Measurements from ENCODE around the gene CRAMP1. TPM values are rescaled to one million over a fixed set of nuclear protein-coding genes. Genes with fewer than 3 reads are reported as not detected.

The CRAMP1 gene
- polyA plus RNA-seq, 2 of the 4 experiments (the other 2 are of a cell fraction) = 6.5 to 9.1 TPM

DNA sequence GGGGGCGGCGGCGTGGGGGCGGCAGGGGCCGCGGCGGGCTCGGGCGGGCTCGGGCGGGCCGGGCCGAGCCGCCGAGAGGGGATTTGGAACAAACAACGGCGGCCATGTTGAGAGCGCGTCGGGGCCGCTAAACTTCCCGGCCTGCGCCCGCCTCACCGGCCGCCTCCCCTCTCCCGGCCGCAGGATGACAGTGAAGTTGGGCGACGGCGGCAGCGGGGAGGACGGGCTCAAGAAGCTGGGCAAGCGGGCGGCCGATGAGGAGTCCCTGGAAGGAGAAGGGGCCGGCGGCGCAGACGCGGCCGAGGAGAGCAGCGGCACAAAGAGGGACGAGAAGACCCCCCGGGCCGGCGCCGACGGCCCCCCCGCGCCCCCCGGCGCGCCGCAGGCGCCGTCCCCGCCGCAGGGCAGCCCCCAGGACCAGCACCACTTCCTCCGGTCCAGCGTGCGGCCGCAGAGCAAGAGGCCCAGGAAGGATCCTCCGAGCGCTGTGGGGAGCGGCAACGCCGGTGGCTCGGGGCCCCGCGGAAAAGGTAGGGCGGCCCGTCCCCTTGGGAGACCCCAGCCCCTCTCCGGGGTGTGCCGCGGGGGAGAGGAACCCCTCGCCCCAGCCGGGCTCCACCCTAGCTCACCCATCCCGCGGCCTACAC, 2.4 kb downstream of the CRAMP1 start (continued):
- TF ChIP-seq, protein P1, sequence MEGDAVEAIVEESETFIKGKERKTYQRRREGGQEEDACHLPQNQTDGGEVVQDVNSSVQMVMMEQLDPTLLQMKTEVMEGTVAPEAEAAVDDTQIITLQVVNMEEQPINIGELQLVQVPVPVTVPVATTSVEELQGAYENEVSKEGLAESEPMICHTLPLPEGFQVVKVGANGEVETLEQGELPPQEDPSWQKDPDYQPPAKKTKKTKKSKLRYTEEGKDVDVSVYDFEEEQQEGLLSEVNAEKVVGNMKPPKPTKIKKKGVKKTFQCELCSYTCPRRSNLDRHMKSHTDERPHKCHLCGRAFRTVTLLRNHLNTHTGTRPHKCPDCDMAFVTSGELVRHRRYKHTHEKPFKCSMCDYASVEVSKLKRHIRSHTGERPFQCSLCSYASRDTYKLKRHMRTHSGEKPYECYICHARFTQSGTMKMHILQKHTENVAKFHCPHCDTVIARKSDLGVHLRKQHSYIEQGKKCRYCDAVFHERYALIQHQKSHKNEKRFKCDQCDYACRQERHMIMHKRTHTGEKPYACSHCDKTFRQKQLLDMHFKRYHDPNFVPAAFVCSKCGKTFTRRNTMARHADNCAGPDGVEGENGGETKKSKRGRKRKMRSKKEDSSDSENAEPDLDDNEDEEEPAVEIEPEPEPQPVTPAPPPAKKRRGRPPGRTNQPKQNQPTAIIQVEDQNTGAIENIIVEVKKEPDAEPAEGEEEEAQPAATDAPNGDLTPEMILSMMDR (IDR thresholded peaks at IDR 0.05) = no peak

DNA sequence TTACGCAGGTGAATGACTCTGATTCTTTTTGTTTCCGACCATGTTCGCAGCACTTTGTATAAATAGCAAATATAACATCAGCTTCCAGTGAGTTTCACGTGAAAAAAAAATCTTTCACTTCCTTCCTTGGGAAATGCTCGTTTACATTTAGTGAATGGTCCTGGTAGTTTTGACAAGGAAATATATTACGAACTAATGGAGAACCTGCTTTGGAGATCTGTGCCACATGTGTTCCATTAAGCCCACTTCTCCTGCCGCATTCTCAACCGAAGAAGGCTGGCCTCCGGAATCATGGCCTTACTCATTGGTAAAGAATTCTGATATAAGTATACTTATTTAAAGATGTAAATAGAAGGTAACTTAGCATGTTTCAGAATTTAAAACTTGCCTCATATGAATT, 3.6 kb downstream of the CRAMP1 start:
- POLR2A ChIA-PET = no interaction called here
- DNase-seq (ENCODE audit: low read depth in 1 of 2, low spot score in 1 of 2) = no peak

DNA sequence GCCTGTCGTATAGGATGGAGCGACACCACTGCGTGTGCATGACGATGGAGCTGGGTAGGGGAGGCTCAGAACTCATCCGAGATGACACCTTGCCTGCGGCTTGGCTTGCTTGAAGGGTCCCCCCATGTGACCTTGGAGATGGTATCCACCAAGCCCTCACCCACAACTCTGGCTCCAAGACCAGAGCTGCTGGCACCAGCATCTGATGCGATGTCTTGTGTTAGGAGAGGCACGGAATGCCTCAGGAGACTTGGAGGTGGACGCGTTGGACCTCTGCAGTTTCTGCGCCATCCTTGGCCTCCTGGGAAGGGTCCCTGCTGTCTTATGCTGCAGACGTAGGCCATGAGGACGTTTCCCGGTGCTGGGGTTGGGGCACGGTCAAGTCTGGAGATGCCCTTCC, 7.8 kb downstream of the CRAMP1 start:
- Histone ChIP-seq H3K4me3 (no peak overlapping the region), H3K27ac (no peak overlapping the region), H3K9me3 (no peaks in the 10 kb centered on the region), H3K4me2 (no peak overlapping the region), H3K4me1 (peaks cover 4% of the 10 kb centered on the region; the same call in 1 of the 3 replicates)
- no peak for FAIRE-seq
- POLR2A ChIA-PET = no interaction called here
- no peak for ATAC-seq
- CTCF ChIA-PET = interaction anchor here (0.5 to 1.7 kb wide), 3 partner anchors 72 to 517 kb away, joined by 3 read pairs; partner anchors contain the start of gene MAPK8IP3
- no peak for DNase-seq (ENCODE audit: low read depth in 1 of 2, low spot score in 1 of 2)
- 84% methylated on average over 9 of the region's 15 CpGs for WGBS (ENCODE audit: missing lambda C conversion rate)
- TF ChIP-seq MAZ (IDR thresholded peaks at IDR 0.05; ENCODE audit: borderline replicate concordance, low read depth, low read length) = no peak
- TF ChIP-seq KDM1A (IDR thresholded peaks at IDR 0.05; ENCODE audit: low read depth) = no peak
- TF ChIP-seq ESRRA (IDR thresholded peaks at IDR 0.05; ENCODE audit: borderline replicate concordance, low read length) = no peak
- no peak for TF ChIP-seq HOXB13 (CRISPR knock-in tag; IDR thresholded peaks at IDR 0.05; ENCODE audit: low read depth)
- TF ChIP-seq, protein P2, sequence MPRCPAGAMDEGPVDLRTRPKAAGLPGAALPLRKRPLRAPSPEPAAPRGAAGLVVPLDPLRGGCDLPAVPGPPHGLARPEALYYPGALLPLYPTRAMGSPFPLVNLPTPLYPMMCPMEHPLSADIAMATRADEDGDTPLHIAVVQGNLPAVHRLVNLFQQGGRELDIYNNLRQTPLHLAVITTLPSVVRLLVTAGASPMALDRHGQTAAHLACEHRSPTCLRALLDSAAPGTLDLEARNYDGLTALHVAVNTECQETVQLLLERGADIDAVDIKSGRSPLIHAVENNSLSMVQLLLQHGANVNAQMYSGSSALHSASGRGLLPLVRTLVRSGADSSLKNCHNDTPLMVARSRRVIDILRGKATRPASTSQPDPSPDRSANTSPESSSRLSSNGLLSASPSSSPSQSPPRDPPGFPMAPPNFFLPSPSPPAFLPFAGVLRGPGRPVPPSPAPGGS (IDR thresholded peaks at IDR 0.05) = no peak
- no peak for TF ChIP-seq FOSL2 (IDR thresholded peaks at IDR 0.05)
- TF ChIP-seq FOSL2 (CRISPR knock-in tag; IDR thresholded peaks at IDR 0.05) = no peak
- TF ChIP-seq, protein P3, sequence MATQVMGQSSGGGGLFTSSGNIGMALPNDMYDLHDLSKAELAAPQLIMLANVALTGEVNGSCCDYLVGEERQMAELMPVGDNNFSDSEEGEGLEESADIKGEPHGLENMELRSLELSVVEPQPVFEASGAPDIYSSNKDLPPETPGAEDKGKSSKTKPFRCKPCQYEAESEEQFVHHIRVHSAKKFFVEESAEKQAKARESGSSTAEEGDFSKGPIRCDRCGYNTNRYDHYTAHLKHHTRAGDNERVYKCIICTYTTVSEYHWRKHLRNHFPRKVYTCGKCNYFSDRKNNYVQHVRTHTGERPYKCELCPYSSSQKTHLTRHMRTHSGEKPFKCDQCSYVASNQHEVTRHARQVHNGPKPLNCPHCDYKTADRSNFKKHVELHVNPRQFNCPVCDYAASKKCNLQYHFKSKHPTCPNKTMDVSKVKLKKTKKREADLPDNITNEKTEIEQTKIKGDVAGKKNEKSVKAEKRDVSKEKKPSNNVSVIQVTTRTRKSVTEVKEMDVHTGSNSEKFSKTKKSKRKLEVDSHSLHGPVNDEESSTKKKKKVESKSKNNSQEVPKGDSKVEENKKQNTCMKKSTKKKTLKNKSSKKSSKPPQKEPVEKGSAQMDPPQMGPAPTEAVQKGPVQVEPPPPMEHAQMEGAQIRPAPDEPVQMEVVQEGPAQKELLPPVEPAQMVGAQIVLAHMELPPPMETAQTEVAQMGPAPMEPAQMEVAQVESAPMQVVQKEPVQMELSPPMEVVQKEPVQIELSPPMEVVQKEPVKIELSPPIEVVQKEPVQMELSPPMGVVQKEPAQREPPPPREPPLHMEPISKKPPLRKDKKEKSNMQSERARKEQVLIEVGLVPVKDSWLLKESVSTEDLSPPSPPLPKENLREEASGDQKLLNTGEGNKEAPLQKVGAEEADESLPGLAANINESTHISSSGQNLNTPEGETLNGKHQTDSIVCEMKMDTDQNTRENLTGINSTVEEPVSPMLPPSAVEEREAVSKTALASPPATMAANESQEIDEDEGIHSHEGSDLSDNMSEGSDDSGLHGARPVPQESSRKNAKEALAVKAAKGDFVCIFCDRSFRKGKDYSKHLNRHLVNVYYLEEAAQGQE (IDR thresholded peaks at IDR 0.05) = no peak
- no peak for TF ChIP-seq FOSB (CRISPR knock-in tag; IDR thresholded peaks at IDR 0.05)
- no peak for TF ChIP-seq CBX8 (IDR thresholded peaks at IDR 0.05)
- TF ChIP-seq, protein P4, sequence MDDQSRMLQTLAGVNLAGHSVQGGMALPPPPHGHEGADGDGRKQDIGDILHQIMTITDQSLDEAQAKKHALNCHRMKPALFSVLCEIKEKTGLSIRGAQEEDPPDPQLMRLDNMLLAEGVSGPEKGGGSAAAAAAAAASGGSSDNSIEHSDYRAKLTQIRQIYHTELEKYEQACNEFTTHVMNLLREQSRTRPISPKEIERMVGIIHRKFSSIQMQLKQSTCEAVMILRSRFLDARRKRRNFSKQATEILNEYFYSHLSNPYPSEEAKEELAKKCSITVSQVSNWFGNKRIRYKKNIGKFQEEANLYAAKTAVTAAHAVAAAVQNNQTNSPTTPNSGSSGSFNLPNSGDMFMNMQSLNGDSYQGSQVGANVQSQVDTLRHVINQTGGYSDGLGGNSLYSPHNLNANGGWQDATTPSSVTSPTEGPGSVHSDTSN (IDR thresholded peaks at IDR 0.05) = no peak
- no peak for TF ChIP-seq ZNF302 (CRISPR knock-in tag; IDR thresholded peaks at IDR 0.05)
- no peak for TF ChIP-seq TP53 (CRISPR knock-in tag; IDR thresholded peaks at IDR 0.05)

More for the DNA sequence above, 3.6 kb downstream of the CRAMP1 start:
- Histone ChIP-seq H3K4me3 (no peak overlapping the region), H3K4me1 (peaks cover 8% of the 10 kb centered on the region; the same call in 2 of the 3 replicates), H3K9me3 (no peaks in the 10 kb centered on the region), H3K27ac (no peak overlapping the region), H3K4me2 (no peak overlapping the region)
- 90% methylated on average over 9 of the region's 9 CpGs for WGBS (ENCODE audit: missing lambda C conversion rate)
- CTCF ChIA-PET = interaction anchor here (1.2 to 6.1 kb wide), 3 partner anchors 90 to 149 kb away, joined by 3 to 26 read pairs (median 3); partner anchors contain the start of gene MAPK8IP3
- ATAC-seq (no peak), FAIRE-seq (no peak)
- no peak for TF ChIP-seq FOXS1 (CRISPR knock-in tag; IDR thresholded peaks at IDR 0.05)
- TF ChIP-seq EHF (CRISPR knock-in tag; IDR thresholded peaks at IDR 0.05) = no peak
- TF ChIP-seq PHF8 (IDR thresholded peaks at IDR 0.05; ENCODE audit: borderline replicate concordance, low read depth) = no peak
- TF ChIP-seq, protein P3 (IDR thresholded peaks at IDR 0.05) = no peak
- no peak for TF ChIP-seq RARB (CRISPR knock-in tag; IDR thresholded peaks at IDR 0.05)
- no peak for TF ChIP-seq HOXB5 (CRISPR knock-in tag; IDR thresholded peaks at IDR 0.05)
- no peak for TF ChIP-seq JUN (IDR thresholded peaks at IDR 0.05)
- TF ChIP-seq, protein P5, sequence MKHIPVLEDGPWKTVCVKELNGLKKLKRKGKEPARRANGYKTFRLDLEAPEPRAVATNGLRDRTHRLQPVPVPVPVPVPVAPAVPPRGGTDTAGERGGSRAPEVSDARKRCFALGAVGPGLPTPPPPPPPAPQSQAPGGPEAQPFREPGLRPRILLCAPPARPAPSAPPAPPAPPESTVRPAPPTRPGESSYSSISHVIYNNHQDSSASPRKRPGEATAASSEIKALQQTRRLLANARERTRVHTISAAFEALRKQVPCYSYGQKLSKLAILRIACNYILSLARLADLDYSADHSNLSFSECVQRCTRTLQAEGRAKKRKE (CRISPR knock-in tag; IDR thresholded peaks at IDR 0.05; ENCODE audit: low read depth) = no peak
- TF ChIP-seq CEBPB (IDR thresholded peaks at IDR 0.05) = no peak
- no peak for TF ChIP-seq ZSCAN20 (CRISPR knock-in tag; IDR thresholded peaks at IDR 0.05)
- TF ChIP-seq CBX8 (IDR thresholded peaks at IDR 0.05) = no peak
- no peak for TF ChIP-seq BHLHE40 (IDR thresholded peaks at IDR 0.05; ENCODE audit: low read depth, low read length)
- TF ChIP-seq POLR2AphosphoS2 (conservative IDR thresholded peaks at IDR 0.05; ENCODE audit: low read length) = no peak
- no peak for TF ChIP-seq MAFK (IDR thresholded peaks at IDR 0.05; ENCODE audit: partially characterized antibody)
